H9 (cell line): ENCODE data around the gene GALNT17. TPM values are rescaled to one million over a fixed set of nuclear protein-coding genes. Genes with fewer than 3 reads are reported as not detected.

Experiments
- DNase-seq: peaks from one replicate; pipeline ENCODE4 v3.0.0-alpha.2; 2017
- H2AFZ ChIP-seq: one replicate; pipeline ENCODE4 v1.6.1; 2013; ENCODE audit warnings: mild to moderate bottlenecking, low read length, control low read depth, moderate library complexity
- H2AK5ac ChIP-seq: 2 replicates; pipeline ENCODE4 v1.6.1; 2013; ENCODE audit warnings: low read length, control low read depth, mixed read lengths; ENCODE audit not compliant: insufficient read length
- H2BK120ac ChIP-seq: one replicate; pipeline ENCODE4 v1.6.1; 2013; ENCODE audit warnings: low read depth, mild to moderate bottlenecking, low read length, control low read depth, inconsistent platforms; ENCODE audit not compliant: poor library complexity, severe bottlenecking
- H2BK12ac ChIP-seq: 2 replicates; pipeline ENCODE4 v1.6.1; 2013; ENCODE audit warnings: low read length, control low read depth, mixed read lengths, low read depth; ENCODE audit not compliant: insufficient read length
- H2BK15ac ChIP-seq: 2 replicates; pipeline ENCODE4 v1.6.1; 2013; ENCODE audit warnings: low read depth, low read length, control low read depth
- H2BK20ac ChIP-seq: one replicate; pipeline ENCODE4 v1.6.1; 2013; ENCODE audit warnings: low read depth, mild to moderate bottlenecking, low read length, control low read depth, inconsistent platforms; ENCODE audit not compliant: poor library complexity, severe bottlenecking
- H2BK5ac ChIP-seq: 2 replicates; pipeline ENCODE4 v1.6.1; 2013; ENCODE audit warnings: low read length, control low read depth, mixed read lengths; ENCODE audit not compliant: insufficient read length
- H3K14ac ChIP-seq: 2 replicates; pipeline ENCODE4 v1.6.1; 2013; ENCODE audit warnings: low read length, control low read depth; ENCODE audit not compliant: insufficient read depth
- H3K18ac ChIP-seq: 2 replicates; pipeline ENCODE4 v1.6.1; 2013; ENCODE audit warnings: low read depth, mild to moderate bottlenecking, mixed read lengths, low read length, control low read depth; ENCODE audit not compliant: insufficient read length
- H3K23ac ChIP-seq: 2 replicates; pipeline ENCODE4 v1.6.1; 2013; ENCODE audit warnings: low read length, control low read depth, mixed read lengths, low read depth; ENCODE audit not compliant: insufficient read length
- H3K23me2 ChIP-seq: 2 replicates; pipeline ENCODE4 v1.6.1; 2013; ENCODE audit warnings: low read depth, mild to moderate bottlenecking, mixed read lengths, low read length, control low read depth; ENCODE audit not compliant: insufficient read length, poor library complexity, severe bottlenecking
- H3K27ac ChIP-seq: 2 replicates; pipeline ENCODE4 v1.5.1; 2013; ENCODE audit warnings: low read length, control low read depth, mixed read lengths, low read depth; ENCODE audit not compliant: insufficient read length
- H3K27me3 ChIP-seq: 2 replicates; pipeline ENCODE4 v1.6.1; 2013; ENCODE audit warnings: low read length, control low read depth, inconsistent platforms; ENCODE audit not compliant: insufficient read depth
- H3K4ac ChIP-seq: 2 replicates; pipeline ENCODE4 v1.6.1; 2013; ENCODE audit warnings: low read depth, mild to moderate bottlenecking, control low read depth, inconsistent platforms, low read length, moderate library complexity
- H3K4me1 ChIP-seq: 2 replicates; pipeline ENCODE4 v1.6.1; 2013; ENCODE audit warnings: low read length, control low read depth, inconsistent platforms; ENCODE audit not compliant: insufficient read depth
- H3K4me2 ChIP-seq: 2 replicates; pipeline ENCODE4 v1.6.1; 2013; ENCODE audit warnings: low read length, control low read depth, mixed read lengths; ENCODE audit not compliant: insufficient read length, insufficient read depth
- H3K56ac ChIP-seq: 2 replicates; pipeline ENCODE4 v1.6.1; 2013; ENCODE audit warnings: low read depth, mild to moderate bottlenecking, mixed read lengths, low read length, control low read depth; ENCODE audit not compliant: insufficient read length
- H3K79me1 ChIP-seq: 2 replicates; pipeline ENCODE4 v1.6.1; 2013; ENCODE audit warnings: low read depth, mild to moderate bottlenecking, moderate library complexity, low read length, control low read depth, inconsistent platforms; ENCODE audit not compliant: insufficient read depth, poor library complexity, severe bottlenecking
- H3K79me2 ChIP-seq: 2 replicates; pipeline ENCODE4 v1.6.1; 2013; ENCODE audit warnings: low read length, control low read depth, inconsistent platforms; ENCODE audit not compliant: insufficient read depth
- H3K9ac ChIP-seq: 2 replicates; pipeline ENCODE4 v1.6.1; 2013; ENCODE audit warnings: low read length, control low read depth, mixed read lengths; ENCODE audit not compliant: insufficient read length; ENCODE audit errors: extremely low read depth
- H3K9me3 ChIP-seq: one replicate; pipeline ENCODE4 v1.6.1; 2013; ENCODE audit warnings: low read depth, low read length, inconsistent platforms; ENCODE audit not compliant: control insufficient read depth
- H3T11ph ChIP-seq: one replicate; pipeline ENCODE4 v1.6.1; 2013; ENCODE audit warnings: mild to moderate bottlenecking, low read length, control low read depth, inconsistent platforms
- H4K20me1 ChIP-seq: one replicate; pipeline ENCODE4 v1.6.1; 2013; ENCODE audit not compliant: control insufficient read depth, insufficient read length, insufficient read depth
- H4K5ac ChIP-seq: 2 replicates; pipeline ENCODE4 v1.6.1; 2013; ENCODE audit warnings: low read depth, mild to moderate bottlenecking, mixed read lengths, low read length, control low read depth; ENCODE audit not compliant: insufficient read length
- H4K8ac ChIP-seq: replicated peaks from 2 replicates; pipeline ENCODE4 v1.6.1; 2013; ENCODE audit warnings: low read length, control low read depth, mixed read lengths, low read depth; ENCODE audit not compliant: insufficient read length
- H4K91ac ChIP-seq: 2 replicates; pipeline ENCODE4 v1.6.1; 2013; ENCODE audit warnings: low read depth, mild to moderate bottlenecking, moderate library complexity, mixed read lengths, low read length, control low read depth; ENCODE audit not compliant: insufficient read length
- H3K27ac Mint-ChIP-seq, 3 experiments: 2 replicates in 2 of 3; 3 replicates in 1 of 3; pipeline ENCODE4 v1.8.0; 2020 to 2021; ENCODE audit warnings: mixed read lengths in 3 of 3, mild to moderate bottlenecking in 1 of 3, moderate library complexity in 1 of 3
- H3K27me3 Mint-ChIP-seq: 2 replicates; pipeline ENCODE4 v1.8.0; 2021; ENCODE audit warnings: low read depth, mild to moderate bottlenecking, moderate library complexity, mixed read lengths
- H3K36me3 Mint-ChIP-seq, 3 experiments: 2 replicates in 2 of 3; 3 replicates in 1 of 3; pipeline ENCODE4 v1.8.0; 2020 to 2021; ENCODE audit warnings: low read depth in 3 of 3, mixed read lengths in 3 of 3; ENCODE audit not compliant: insufficient read depth in 1 of 3
- H3K4me1 Mint-ChIP-seq, 2 experiments: 2 replicates each; pipeline ENCODE4 v1.8.0; 2020; ENCODE audit warnings: mixed read lengths in 2 of 2
- H3K4me3 Mint-ChIP-seq, 2 experiments: 2 replicates in 1 of 2; 3 replicates in 1 of 2; pipeline ENCODE4 v1.8.0; 2020 to 2021; ENCODE audit warnings: mild to moderate bottlenecking in 2 of 2, mixed read lengths in 2 of 2, moderate library complexity in 1 of 2
- H3K9me3 Mint-ChIP-seq, 2 experiments: 2 replicates in 1 of 2; 3 replicates in 1 of 2; pipeline ENCODE4 v1.8.0; 2020; ENCODE audit warnings: mild to moderate bottlenecking in 2 of 2, mixed read lengths in 2 of 2, moderate library complexity in 1 of 2
- CTCF ChIP-seq: fragments of 200-600 bp; sonication (generic); conservative IDR thresholded peaks from 3 replicates; pipeline ENCODE4 v1.8.0; 2021; ENCODE audit warnings: antibody characterized with exemption, mild to moderate bottlenecking
- WGBS: extraction: QIAGEN DNeasy Blood & Tissue Kit; methylation state at CpG from one replicate; pipeline ENCODE4 v1.1.7; 2013; ENCODE audit warnings: missing lambda C conversion rate, low lambda C conversion rate, mixed read lengths; ENCODE audit not compliant: insufficient read length; ENCODE audit errors: extremely low coverage; 5-methylcytosine and 5-hydroxymethylcytosine counted together
- total RNA-seq: library from RNA; stranded (reverse); gene quantifications from 2 replicates; pipeline ENCODE4 v1.2.1, GENCODE V29; 2021

GALNT17 gene
- total RNA-seq, 1 experiment from 2014 or later, result 43.2 TPM

DNA sequence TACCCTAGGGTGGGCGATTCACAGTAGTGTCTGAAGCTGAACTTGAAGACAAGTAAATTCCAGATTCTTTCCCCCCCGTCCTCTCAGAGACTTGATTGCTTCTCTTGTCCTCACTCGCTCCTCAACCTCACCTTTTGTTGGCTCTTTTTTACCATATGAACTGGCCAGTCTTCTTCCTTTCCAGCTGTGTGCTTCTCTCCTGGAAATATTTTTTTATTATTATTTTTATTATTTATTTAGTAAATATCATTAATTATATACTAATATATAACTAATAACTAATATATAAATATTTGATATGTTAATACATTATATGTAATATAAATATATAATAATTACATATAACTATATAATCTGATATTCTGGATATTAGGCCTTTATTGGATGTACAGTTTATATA lies 484.3 kb downstream of the GALNT17 start:
- peak overlapping the region in 1 of 3 experiments; percentile 4; a peak in 1 of 7 replicates for H3K27ac Mint-ChIP-seq
- no peak for DNase-seq

More for the DNA sequence above, 484.3 kb downstream of the GALNT17 start:
- Histone ChIP-seq H3T11ph (no peak overlapping the region), H3K9me3 (no peaks in the 10 kb centered on the region), H3K4ac (no peak overlapping the region), H3K9ac (no peak overlapping the region), H3K4me1 (peaks cover 11% of the 10 kb centered on the region; the same call in 1 of the 2 replicates), H3K27me3 (no peaks in the 10 kb centered on the region), H3K27ac (no peak overlapping the region), H4K8ac (no peak overlapping the region), H4K91ac (no peak overlapping the region), H2BK5ac (no peak overlapping the region), H2AK5ac (no peak overlapping the region), H2BK15ac (no peak overlapping the region), H3K23me2 (no peaks in the 10 kb centered on the region), H3K14ac (no peak overlapping the region), H2AFZ (no peak overlapping the region), H4K5ac (no peak overlapping the region), H3K4me2 (no peak overlapping the region), H4K20me1 (no peaks in the 10 kb centered on the region), H3K23ac (no peak overlapping the region), H2BK120ac (no peak overlapping the region), H2BK20ac (no peak overlapping the region), H2BK12ac (no peak overlapping the region), H3K56ac (no peak overlapping the region), H3K18ac (no peak overlapping the region), H3K79me2 (no peaks in the 10 kb centered on the region), H3K79me1 (no peaks in the 10 kb centered on the region)
- WGBS, result no CpG with 5 or more reads among the region's 3 CpGs
- Mint-ChIP-seq H3K4me3 (no peak overlapping the region), H3K9me3 (peaks cover under 1 to 13% of the 10 kb centered on the region in 2 experiments; a peak in 3 of 5 replicates), H3K4me1 (peaks cover 74% of the 10 kb centered on the region in 2 experiments), H3K27me3 (no peaks in the 10 kb centered on the region), H3K36me3 (peaks cover under 1 to 20% (median 2%) of the 10 kb centered on the region in 3 experiments)
- TF ChIP-seq CTCF, result no peak
